Tibial nerve (tissue), 4 donors: ENCODE data around the gene ZDHHC24.

Experiments
- EP300 ChIP-seq, 2 donors: sonication (generic); formaldehyde crosslinking; IDR thresholded peaks; one replicate each; pipeline ENCODE4 v1.6.1; 2017; ENCODE audit warnings: antibody characterized with exemption in 2 of 2, mild to moderate bottlenecking in 1 of 2
- POLR2A ChIP-seq, 2 donors: fragments of 450-650 bp; IDR thresholded peaks; one replicate each; pipeline ENCODE4 v1.6.1; 2017; ENCODE audit warnings: antibody characterized with exemption in 2 of 2, mild to moderate bottlenecking in 2 of 2, moderate library complexity in 2 of 2
- TF ChIP-seq, protein P1 (sequence below), 5 experiments: fragments of 200-600 bp in 3 of 5; fragments of 450-650 bp in 2 of 5; sonication (generic) in 3 of 5; IDR thresholded peaks; one replicate each; pipeline ENCODE4 v1.5.1; 2016 to 2019; ENCODE audit warnings: antibody characterized with exemption in 5 of 5, mild to moderate bottlenecking in 3 of 5, moderate library complexity in 2 of 5

DNA sequence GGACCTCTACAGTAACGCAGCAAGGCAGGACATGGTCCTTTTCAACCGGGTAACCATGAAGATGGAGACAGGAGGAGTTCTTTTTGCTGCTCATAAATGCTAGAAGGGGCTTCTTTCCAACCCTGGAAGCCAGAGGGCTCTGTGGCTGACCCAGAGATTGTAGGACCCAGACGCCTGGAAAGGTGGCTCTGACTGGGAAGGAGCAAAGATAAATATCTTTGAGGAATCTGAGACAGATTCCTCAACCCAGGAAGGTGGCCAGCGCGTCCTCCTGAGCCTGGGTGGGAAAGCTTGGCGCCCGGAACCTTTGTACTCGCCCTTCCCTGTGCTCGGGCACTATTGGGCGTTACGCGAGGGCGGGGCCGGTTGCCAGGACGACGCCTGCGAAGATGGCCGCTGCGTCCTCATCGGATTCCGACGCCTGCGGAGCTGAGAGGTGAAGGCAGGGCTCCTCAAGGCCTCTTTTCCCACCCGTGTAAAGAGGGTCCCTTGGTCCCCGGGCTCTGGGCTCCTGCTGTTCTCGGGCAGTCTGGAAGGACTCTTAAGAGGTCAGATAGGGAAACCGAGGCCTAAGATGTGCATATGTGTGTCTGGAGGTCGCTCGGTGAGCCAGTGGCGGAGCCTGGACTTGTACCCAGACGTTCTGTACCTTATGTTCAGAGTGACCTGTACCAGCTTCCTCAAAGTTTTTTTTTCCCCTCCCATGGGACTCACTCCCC is 35.4 kb downstream of the ZDHHC24 start, which contains the start of gene BBS1:
- TF ChIP-seq, protein P1, sequence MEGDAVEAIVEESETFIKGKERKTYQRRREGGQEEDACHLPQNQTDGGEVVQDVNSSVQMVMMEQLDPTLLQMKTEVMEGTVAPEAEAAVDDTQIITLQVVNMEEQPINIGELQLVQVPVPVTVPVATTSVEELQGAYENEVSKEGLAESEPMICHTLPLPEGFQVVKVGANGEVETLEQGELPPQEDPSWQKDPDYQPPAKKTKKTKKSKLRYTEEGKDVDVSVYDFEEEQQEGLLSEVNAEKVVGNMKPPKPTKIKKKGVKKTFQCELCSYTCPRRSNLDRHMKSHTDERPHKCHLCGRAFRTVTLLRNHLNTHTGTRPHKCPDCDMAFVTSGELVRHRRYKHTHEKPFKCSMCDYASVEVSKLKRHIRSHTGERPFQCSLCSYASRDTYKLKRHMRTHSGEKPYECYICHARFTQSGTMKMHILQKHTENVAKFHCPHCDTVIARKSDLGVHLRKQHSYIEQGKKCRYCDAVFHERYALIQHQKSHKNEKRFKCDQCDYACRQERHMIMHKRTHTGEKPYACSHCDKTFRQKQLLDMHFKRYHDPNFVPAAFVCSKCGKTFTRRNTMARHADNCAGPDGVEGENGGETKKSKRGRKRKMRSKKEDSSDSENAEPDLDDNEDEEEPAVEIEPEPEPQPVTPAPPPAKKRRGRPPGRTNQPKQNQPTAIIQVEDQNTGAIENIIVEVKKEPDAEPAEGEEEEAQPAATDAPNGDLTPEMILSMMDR (IDR thresholded peaks at IDR 0.05) = peak in 1 of 5 experiments; percentile 24
- TF ChIP-seq POLR2A (IDR thresholded peaks at IDR 0.05) (peak in 1 of 2 donors; percentile 48), EP300 (IDR thresholded peaks at IDR 0.05) (peak in 1 of 2 donors; percentile 85)
